ENCODE results near the gene PIF1.
"Not testable (repeated sequence)": the region's sequence is repeated elsewhere in the genome, so short reads cannot be mapped to it uniquely, and the experiment has no call there.

Gene PIF1

DNA sequence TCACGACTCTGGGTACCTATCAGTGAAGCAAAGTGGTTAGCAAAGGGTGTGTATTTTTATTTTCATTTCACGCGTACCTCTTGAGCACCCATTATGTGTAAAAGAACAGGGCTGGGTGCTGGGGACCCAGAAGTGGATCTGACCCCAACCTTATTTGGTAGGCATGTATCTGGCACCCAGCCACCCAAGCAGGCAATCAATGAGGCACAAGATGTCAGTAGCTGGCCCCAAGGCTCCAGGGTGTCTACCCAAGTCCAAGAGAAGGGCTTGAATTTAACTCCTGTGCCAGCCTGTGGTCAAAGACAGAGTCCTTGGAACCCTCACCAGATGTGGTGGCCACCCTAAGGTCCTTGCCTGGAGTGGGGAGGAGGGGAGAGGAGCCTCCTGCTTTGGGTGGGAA, 22.0 kb upstream of the PIF1 start:
- DNase-seq (ENCODE audit: low spot score), result no peak

DNA sequence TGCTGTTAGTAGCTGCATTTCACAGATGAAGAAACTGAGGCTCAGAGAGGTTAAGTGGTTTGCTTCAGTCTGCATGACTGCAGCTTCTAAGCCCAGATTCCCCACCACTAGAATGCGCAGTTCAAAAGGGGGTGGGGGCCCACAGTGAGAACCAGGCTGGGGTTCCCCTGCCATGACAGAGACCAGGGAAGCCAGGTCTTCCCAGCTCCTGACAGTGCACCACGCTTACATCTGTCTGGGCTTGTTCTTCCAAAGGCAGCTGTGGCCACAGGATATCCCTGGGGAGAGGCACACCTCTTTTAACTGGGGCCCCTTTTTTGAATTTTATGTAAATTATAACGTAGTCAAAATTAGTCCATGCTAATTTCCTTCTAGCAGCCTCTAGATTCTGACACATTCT, 21.6 kb upstream of the PIF1 start:
- no peak for DNase-seq (ENCODE audit: low spot score)

DNA sequence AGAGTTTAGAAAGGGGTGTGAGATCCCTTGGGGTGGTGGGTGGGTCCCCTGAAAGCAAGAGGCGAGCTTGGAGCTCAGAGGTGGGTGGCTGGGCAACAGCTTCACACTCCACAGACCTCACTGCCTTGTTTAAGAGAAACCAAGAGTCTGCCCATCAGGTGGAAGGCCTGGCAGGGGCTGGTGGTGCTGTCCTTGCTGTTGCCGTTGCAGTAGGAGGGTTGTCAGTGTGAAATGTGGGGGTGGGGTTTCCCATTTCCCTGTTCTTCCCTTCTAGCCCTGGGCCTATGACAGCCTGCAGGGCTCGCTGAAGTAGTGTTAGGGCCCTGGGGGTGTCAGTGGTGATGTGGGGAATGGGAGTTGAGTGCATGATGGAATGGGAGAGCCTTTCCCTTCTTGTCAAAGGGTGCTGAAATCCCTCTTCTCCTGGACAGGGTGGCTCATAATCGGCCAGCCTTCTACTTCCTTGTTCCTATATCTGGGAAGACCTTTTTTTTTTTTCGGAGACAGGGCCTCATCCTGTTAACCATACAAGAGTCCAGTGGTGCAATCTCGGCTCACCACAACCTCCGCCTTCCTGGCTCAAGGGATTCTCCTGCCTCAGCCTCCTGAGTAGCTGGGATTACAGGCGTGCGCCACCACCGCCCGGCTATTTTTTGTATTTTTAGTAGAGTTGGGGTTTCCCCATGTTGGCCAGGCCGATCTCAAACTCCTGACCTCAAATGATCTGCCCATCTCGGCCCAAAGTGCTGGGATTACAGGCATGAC, 20.6 kb upstream of the PIF1 start:
- no peak for DNase-seq (ENCODE audit: low spot score)

DNA sequence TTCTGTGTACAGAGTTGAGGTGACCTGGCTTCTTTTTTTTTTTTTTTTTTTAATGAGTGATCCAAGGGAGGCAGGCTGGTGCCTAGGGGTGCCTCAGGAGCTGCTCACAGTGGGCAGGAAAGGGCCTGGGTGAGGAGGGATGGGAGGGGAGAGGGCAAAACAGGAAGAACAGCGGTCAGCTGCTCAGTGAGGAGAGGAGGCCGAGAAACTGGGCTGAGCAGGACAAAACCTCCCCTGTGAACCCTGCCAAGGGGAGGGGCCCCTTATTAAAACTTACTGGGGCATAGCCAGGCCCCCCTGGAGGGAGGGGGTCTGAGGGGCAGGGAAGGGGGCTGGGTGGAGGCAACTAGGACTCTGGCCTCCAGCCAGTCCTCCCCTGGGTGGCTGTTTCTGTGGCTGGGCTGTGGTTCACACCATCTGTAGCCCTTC, 19.8 kb upstream of the PIF1 start:
- DNase-seq (ENCODE audit: low spot score), result peak; percentile 66

DNA sequence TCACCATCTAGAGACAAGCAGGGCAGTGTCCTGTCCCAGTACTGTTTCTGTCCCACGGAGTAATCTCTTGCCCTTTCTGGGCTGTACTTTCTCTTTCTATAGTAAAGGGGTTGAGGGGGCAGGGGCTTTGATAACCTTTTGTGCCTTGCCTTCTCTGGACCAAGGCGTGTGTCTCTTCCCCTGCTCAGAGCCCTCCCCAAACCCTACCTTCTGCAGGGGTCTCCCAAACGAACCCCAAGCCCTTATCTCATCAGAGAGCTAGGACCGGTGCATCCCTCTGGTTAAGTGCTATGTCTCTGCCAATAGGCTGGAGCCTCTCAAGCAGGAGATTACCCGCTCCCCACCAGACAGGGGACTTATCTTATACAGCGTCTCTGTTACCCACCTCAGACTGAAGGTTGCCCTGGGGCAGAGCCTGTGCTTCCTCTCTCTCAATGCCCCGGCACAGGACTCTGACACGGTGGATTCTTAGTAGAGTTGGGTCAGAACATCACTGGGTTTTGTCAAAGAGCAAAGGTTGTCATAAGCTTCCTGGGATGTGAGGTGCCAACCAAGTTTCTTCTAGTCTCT, 19.2 kb upstream of the PIF1 start:
- DNase-seq (ENCODE audit: low spot score), result no peak

DNA sequence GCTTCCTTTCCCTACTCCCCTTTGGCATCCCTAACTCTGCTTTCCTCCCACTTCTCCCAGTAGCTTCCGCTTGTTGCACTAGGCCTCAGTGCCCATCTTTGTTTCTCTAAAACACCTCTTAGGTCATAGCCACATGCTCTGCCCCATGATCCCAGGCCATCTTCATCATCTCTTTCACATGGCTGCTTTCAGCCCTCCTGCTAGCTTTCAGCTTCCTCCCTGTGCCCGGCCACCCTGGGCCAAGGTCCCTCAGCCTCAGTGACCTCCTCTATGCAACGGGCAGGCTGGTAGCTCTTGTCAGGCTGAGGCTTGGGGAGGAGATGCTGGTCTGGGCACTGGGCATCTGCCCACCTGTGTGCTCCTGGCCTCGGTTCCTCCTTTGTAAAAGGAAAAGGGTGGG, 18.5 kb upstream of the PIF1 start:
- DNase-seq (ENCODE audit: low spot score), result no peak

DNA sequence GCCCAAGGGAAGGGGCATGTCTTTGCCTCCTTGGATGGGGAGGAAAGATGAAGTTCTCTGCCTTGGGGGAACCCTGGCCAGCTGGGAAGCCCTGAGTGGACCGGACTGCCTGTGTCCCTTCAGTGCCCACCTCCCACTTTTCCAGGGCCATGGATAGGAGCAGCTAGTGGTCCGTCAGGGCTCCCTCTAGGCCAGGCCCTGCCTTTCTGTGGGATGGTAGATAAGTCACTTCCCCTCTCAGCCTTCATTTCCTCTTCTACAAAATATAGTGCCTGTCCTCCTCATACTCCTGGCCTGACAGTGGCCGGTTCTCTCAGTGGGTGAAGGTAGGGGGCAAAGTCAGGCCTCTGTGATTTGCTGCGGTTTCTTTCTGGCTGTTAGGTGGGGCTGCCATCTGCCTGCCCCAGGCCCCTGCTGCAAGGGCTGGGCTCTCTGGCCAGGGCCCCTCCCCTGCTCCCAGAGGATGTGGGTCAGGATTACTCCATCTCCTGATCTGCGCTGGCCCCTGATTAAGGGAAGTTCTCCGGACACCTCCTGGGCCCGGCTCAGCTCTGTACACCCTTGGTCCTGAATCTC, 17.6 kb upstream of the PIF1 start:
- DNase-seq (ENCODE audit: low spot score), result no peak

DNA sequence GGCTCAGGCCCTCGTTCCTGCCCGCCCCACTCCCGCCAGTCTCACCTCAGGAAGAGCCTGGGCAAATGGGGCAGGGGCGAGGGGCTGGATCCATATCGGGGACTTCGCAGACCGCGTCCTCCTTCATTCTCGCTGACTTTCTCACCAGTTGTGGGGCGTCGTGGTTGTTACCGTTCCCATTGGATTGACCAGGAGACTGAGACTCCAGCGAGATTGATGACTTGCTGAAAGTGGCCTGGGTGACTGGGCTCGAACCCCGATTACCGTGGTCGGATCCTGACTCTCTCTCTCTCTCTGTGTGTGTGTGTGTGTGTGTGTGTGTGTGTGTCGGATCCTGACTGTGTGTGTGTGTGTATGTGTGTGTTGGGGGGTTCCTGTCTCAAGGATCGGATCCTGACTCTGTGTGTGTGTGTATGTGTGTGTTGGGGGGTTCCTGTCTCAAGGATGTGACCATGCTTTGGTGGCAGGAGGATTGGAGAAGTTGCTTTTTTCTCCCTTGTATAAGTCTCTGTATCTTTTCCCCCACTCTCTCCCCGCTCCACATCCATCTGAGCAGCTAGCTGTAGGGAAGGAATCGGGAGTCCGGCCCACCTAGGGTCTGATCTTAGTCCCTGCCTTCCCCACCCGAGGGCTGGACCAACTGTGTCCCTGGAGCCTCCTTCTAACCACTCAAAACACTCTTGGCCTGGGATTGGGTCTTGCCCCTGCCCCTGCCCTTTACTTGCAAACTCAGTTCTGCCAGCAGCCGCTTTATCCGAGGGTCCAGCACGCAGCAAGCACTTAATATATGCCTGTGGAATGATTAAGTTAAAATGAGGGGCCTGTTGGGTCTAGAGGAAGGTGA, 16.9 kb upstream of the PIF1 start:
- no peak for DNase-seq (ENCODE audit: low spot score)

DNA sequence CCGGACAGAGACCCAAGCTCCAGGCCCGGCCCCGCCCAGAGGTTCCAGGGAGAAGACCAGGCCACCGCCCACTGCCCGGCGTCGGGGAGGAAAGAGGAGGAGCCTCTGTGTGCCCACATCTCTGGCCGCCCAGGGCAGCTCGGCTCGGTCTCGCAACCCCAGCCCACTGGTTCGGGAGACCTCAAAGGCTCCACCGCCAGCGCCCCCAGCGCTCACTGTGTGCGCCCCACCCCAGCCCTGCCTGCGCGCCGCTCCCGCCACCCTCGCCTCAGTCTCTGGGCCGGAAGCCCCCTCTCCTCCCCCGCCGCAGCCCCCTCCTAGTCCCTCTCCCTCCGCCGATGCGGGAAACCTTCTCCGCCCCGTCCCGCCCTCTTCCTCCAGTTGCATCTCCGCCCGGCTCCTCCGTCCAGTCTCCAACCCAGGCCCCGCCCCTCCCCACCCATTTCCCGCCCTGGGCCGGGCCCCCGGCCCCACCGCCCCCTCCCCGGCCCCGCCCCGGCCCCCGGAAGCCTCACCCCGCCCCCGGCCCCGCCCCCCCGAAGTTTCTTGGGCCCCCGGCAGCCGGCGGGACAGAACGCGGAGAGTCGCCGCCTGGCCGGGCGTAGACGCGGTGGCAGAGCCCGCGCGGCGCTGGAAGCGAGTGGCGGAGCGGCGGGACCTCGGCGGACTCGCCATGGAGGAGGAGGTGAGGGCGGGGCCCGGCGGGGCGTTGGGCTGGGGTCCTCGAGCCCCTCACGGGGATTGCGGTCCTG, 16.1 kb upstream of the PIF1 start, which contains the start of gene PLEKHO2:
TSS of gene PLEKHO2 (plus strand) at position 572 of the 752 bp plus-strand sequence. CDS start at position 674, 102 bp downstream.
- peak; percentile 94 for DNase-seq (ENCODE audit: low spot score)

DNA sequence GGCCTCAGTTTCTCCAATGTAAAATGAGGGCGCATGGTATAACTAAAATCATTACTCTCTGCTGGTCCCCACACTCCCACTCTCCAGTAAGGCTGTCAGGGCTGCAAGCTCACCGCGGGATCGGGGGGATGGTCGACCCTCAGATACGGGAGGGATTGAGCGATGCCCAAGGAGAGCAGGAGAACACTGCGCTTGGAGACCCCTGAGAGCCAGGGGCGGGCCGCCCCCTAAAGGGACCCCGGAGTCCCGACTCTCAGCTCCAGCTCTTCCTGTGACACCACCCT, 15.6 kb upstream of the PIF1 start:
- no peak for DNase-seq (ENCODE audit: low spot score)

DNA sequence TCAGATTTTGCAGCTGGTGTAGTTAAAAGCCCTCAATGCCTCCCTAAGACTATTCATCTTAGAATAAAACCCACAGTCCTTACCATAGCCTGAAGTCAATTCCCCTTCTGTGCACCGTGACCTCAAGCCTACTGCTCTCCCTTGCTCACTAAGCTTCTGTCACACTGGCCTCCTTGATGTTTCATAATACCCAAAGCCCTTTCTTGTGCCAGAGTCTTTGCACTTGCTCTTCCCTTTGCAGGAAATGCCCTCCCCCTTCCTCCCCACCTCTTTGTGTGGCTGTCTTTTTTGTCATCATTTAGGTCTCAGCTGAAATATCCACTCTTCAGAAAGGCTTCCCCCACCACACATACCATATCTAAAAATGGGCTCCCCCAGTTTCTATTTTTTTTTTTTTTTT, 12.1 kb upstream of the PIF1 start:
- no peak for DNase-seq (ENCODE audit: low spot score)

DNA sequence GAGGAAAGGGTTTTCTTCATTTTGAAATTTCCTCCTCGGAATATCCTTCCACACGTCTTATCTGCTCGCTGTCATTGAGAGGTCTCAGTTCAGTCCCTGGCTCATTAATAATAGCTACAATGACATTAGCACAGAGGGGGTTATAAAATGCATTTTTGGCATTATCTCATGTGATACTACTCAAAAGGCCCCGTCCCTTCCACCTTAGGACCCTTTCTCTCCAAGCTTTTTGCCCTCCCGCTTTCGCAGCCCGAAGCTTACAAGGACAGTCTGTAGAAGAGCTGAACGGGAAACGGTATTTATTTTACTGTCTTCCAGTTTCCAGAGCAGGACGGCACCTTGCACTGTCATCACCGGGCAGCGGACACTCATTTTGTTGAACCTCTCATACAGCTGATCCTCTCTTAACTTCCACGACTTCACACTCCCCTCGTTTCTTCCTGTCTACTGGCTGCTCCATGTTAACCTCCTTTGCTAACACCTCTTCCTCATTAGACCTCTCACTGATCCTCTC, 10.6 kb upstream of the PIF1 start:
- DNase-seq (ENCODE audit: low spot score), result no peak

DNA sequence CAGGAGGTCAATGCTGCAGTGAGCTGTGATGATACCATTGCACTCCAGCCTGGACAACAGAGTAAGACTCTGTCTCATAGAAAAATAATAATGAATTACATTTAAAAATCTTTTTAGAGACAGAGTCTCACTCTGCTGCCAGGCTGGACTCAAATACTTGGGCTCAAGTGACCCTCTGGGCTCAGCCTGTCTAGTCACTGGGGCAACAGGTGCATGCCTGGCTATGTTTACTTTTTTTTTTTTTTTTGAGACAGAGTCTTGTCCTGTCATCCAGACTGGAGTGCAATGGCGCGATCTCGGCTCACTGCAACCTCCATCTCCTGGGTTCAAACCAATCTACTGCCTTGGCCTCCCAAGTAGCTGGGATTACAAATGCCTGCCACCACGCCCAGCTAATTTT, 8.2 kb upstream of the PIF1 start:
- DNase-seq (ENCODE audit: low spot score), result no peak

DNA sequence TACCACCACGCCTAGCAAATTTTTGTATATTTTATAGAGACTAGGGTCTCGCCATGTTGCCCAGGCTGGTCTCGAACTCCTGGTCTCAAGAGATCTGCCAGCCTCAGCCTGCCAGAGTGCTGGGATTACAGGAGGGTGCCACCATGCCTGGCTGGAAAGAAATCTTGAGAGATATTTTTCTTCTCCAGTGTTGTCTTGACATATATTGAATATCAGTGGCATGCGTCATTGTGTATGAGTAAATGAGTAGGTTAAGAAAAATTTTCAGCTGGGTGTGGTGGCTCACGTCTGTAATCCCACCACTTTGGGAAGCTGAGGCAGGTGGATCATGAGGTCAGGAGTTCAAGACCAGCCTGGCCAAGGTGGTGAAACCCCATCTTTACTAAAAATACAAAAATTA, 3.5 kb upstream of the PIF1 start:
- DNase-seq (ENCODE audit: low spot score), result no peak

DNA sequence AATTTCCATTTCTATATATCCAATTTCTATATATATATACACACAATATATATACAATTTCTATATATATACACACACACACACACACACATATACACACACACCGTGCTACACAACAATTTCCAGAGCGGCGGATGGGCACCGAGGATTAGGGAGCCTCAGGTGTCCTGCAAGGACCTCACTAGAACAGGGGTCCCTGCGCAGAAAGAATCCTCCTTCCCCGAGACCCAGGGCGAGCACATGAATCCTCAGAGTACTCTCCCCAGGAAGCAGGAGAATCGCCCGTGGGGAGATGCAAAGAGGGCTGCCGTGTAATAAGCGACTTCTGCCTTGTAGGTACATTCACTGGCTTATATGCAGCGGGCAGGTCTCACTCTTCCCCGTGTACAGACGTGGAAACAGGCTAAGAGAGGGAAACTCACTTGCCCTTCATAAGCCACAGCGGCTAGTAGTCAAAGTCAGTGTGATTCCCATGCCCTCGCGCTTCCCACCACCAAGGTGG, 467 bp downstream of the PIF1 start:
- DNase-seq (ENCODE audit: low spot score), result no peak

DNA sequence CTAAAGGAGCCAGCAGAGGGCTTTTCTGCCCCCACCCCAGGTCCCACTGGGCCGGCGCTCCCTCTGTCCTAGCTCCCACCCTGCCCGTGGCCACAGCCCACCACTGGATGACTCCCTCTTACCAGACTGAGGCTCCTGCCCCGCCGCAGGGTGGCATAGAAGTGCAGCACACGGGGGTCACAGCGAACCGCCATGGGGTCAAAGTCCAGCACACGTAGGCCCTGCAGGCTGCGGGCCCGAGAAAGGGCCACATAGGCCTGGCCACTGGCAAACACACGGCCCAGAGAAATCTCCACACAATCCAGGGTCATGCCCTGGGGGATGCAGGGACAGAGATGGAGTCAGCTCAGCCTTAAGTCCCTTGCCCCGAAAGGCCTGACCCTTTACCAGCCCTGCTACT, 9.0 kb downstream of the PIF1 start:
- no peak for DNase-seq (ENCODE audit: low spot score)

DNA sequence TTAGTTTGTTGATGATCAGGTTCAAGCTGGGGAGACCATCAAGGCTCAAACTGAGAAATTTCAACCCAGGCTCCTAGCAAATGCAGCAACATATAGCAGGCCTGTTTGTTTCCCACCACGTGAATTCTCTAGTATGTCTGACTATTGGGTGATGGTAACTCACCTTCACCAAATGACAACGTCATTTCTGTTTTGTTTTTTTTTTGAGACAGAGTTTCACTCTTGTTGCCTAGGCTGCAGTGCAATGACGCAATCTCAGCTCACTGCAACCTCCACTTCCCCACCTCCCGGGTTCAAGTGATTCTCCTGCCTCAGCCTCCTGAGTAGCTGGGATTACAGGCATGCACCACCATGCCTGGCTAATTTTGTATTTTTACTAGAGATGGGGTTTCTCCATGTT, 10.5 kb downstream of the PIF1 start:
- DNase-seq (ENCODE audit: low spot score), result not testable (repeated sequence)

DNA sequence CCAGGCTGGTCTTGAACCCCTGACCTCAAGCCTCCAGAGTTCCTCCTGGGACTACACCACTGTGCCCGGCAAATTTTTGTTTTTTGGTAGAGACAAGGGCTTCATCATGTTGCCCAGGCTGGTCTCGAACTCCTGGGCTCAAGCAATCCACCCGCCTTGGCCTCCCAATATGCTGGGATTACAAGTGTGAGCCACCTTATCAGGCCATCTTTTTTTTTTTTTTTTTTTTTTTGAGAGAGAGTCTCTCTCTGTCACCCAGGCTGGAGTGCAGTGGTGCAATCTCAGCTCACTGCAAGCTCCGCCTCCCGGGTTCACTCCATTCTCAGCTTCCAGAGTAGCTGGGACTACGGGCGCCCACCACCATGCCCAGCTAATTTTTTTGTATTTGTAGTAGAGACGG, 11.2 kb downstream of the PIF1 start:
- DNase-seq (ENCODE audit: low spot score), result not testable (repeated sequence)

DNA sequence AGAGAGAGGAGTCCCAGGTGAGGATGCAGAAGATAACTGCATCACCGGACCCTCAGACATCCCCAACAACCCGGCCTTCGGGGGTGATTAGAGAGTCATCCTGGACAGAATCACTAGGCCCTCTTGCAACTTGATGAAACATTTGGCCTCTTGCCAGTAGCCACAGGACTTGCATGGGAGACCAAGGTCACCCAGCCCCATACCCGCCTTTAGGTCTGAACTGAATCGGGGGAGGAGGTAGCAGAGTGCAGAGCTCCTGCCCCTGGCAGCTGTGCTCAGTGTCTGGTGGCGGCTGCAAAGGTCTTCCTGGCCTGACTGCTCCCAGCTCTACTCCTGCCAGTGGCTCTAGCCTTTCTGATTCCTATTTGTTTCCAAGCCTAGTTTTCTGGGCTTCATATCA, 12.4 kb downstream of the PIF1 start:
- no peak for DNase-seq (ENCODE audit: low spot score)

DNA sequence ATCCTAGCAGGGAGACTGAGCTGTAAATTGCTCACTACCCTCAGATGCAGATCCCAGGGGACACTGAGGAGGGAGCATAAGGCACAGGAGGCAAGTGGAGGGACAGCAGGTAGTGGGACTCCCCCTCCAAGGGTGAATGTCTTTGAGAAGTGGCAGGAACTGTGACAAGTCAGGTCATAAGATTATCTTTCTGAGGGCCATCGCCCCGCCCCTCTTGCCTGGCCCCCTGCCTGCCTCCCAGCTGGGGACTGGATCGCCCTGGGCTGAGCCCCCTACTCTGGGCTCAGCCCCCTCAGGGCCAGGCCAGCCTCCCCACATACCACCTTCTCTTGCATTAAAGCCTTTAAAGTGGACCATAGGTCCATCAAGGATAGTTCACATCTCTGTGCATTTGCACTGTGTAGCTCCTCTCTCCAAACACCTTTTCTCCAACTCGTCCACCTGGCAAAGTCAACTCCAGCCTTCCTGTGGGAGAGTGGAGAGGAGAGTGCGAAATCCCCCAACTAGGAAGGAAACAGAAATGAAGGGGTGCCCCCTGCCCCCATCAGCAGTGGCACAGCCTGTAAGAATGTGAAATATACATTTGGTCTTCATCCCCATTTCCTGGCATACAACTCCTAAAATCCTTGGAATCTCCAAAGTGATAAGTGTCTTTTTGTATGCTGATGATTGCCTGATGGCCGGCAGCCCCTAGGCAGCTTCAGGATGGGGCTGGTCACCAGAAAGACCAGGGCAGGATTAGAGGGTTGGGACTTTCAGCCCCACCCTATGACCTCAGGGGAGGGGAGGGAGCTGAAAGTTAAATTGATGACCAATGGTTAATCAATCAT, 14.7 kb downstream of the PIF1 start:
- no peak for DNase-seq (ENCODE audit: low spot score)

Data from putamen (tissue), 1 donor.